K562 (cell line): ENCODE measurements around the gene OOSP3. TPM values are rescaled to one million over a fixed set of nuclear protein-coding genes. Genes with fewer than 3 reads are reported as not detected.

ENCODE experiments used
- EP400 ChIP-seq: fragments of 450-650 bp; IDR thresholded peaks from 2 replicates; pipeline ENCODE4 v1.6.1; 2017; ENCODE audit warnings: antibody characterized with exemption, mild to moderate bottlenecking, moderate library complexity
- MIER1 ChIP-seq: fragments of 450-650 bp; IDR thresholded peaks from 2 replicates; pipeline ENCODE4 v1.6.1; 2016; ENCODE audit warnings: antibody characterized with exemption, mild to moderate bottlenecking, low read depth
- TEAD2 ChIP-seq: fragments of 450-650 bp; IDR thresholded peaks from 2 replicates; pipeline ENCODE4 v1.6.1; 2016; ENCODE audit warnings: missing genetic modification characterization, control low read depth, missing compliant biosample characterization
- polyA plus RNA-seq, 8 experiments: library from polyadenylated mRNA; depleted of rRNA in 4 of 8; stranded (reverse) in 5 of 8; unstranded in 3 of 8; fragments of >200 nt; fragmentation: Nextera tagmentation in 2 of 8; fragmentation: Illumina TruSeq in 1 of 8; extraction: Ambion mirVana in 2 of 8; extraction: Trizol in 1 of 8; gene quantifications; 2 replicates each; pipeline versions ENCODE4 v1.2.1 to v1.2.3, GENCODE V29; 2011 to 2014; ENCODE audit warnings: inconsistent platforms in 1 of 8, missing spikeins in 1 of 8
- total RNA-seq, 7 experiments: library from RNA; depleted of rRNA in 6 of 7; stranded (reverse); fragments of >200 nt in 6 of 7; fragmentation: Illumina TruSeq in 2 of 7; extraction: Trizol in 2 of 7; gene quantifications; 2 replicates each; pipeline versions ENCODE4 v1.2.1 to v1.2.3, GENCODE V29; 2011 to 2021; ENCODE audit warnings: low replicate concordance in 1 of 7
- TF ChIP-seq, protein P1 (sequence below), 2 experiments: fragments of 450-650 bp; IDR thresholded peaks; 2 replicates each; pipeline ENCODE4 v1.6.1; 2016; ENCODE audit warnings: mild to moderate bottlenecking in 2 of 2, borderline replicate concordance in 1 of 2, low read depth in 1 of 2, moderate library complexity in 1 of 2
- TF ChIP-seq, protein P2 (sequence below): fragments of 450-650 bp; IDR thresholded peaks from one replicate; pipeline ENCODE4 v1.6.1; 2018; ENCODE audit warnings: mild to moderate bottlenecking, moderate library complexity; ENCODE audit not compliant: partially characterized antibody

OOSP3 gene
- total and polyA plus RNA-seq, 9 of the 15 experiments (the other 6 are each of a cell fraction or from before 2014, with no cell fraction given): 0.09 to 0.32 (median 0.15) TPM; not detected in 6

DNA sequence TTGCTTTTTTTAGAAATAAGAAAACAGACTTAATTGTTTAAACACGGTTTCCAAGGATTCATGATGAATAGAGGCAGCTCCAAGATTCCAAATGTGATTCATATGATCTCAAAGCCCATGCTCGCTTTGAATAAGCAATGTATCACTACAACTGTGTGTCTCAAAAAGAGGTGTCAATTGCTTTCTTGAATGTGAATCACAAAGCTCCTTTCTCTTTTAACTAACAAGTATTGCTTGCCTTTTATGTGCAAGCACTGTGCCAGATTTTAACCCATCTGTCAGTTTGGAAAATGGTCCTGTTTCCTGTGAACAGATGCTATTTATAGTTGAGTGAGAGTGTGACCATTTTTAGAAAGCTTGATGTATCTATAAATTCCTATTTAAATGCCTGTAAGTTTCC is 66.1 kb downstream of the OOSP3 start (continued):
- TF ChIP-seq, protein P1, sequence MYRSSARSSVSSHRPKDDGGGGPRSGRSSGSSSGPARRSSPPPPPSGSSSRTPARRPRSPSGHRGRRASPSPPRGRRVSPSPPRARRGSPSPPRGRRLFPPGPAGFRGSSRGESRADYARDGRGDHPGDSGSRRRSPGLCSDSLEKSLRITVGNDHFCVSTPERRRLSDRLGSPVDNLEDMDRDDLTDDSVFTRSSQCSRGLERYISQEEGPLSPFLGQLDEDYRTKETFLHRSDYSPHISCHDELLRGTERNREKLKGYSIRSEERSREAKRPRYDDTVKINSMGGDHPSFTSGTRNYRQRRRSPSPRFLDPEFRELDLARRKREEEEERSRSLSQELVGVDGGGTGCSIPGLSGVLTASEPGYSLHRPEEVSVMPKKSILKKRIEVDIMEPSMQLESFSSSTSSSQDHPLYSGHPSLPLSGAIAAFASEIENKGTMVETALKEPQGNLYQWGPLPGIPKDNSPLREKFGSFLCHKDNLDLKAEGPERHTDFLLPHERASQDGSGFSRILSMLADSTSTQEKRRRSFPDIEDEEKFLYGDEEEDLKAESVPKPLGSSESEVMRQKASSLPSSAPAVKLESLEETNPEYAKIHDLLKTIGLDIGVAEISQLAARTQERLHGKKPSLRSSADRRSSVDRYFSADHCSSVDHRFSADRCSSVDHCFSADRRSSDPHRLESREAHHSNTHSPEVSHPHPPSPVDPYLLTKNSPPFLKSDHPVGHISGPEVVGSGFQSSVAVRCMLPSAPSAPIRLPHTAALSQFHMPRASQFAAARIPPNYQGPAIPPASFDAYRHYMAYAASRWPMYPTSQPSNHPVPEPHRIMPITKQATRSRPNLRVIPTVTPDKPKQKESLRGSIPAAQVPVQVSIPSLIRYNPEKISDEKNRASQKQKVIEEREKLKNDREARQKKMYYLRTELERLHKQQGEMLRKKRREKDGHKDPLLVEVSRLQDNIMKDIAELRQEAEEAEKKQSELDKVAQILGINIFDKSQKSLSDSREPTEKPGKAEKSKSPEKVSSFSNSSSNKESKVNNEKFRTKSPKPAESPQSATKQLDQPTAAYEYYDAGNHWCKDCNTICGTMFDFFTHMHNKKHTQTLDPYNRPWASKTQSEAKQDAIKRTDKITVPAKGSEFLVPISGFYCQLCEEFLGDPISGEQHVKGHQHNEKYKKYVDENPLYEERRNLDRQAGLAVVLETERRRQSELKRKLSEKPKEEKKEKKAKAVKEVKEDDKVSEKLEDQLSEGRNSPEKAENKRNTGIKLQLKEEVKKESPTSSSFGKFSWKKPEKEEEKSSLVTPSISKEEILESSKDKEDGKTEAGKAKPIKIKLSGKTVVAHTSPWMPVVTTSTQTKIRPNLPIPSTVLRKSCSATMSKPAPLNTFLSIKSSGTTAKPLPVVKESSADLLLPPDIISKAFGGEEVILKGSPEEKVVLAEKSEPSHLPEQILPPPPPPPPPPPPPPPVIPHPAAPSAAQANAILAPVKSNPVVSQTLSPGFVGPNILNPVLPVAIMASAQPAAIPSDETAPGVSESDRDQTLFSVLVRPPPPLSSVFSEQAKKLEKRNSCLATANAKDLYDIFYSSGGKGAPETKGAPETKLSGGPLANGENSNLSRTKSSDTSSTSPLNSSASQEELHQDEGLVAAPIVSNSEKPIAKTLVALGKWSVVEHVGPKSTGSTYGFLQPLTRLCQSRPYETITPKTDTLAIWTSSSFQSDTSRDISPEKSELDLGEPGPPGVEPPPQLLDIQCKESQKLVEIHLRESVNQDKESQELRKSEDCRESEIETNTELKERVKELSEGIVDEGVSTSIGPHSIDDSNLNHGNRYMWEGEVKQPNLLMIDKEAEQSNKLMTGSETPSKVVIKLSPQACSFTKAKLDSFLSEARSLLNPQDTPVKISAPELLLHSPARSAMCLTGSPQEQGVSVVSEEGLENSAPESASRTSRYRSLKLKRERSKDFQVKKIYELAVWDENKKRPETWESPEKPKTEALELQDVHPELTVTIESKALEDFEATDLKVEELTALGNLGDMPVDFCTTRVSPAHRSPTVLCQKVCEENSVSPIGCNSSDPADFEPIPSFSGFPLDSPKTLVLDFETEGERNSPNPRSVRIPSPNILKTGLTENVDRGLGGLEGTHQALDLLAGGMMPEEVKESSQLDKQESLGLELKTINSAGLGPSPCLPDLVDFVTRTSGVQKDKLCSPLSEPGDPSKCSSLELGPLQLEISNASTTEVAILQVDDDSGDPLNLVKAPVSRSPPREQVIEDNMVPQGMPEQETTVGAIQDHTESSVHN (IDR thresholded peaks at IDR 0.05; ENCODE audit: borderline replicate concordance in 1 of 2, low read depth in 1 of 2): no peak
- TF ChIP-seq TEAD2 (tag) (no peak), EP400 (no peak), MIER1 (no peak)
- TF ChIP-seq, protein P2, sequence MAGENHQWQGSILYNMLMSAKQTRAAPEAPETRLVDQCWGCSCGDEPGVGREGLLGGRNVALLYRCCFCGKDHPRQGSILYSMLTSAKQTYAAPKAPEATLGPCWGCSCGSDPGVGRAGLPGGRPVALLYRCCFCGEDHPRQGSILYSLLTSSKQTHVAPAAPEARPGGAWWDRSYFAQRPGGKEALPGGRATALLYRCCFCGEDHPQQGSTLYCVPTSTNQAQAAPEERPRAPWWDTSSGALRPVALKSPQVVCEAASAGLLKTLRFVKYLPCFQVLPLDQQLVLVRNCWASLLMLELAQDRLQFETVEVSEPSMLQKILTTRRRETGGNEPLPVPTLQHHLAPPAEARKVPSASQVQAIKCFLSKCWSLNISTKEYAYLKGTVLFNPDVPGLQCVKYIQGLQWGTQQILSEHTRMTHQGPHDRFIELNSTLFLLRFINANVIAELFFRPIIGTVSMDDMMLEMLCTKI: no peak
- TF ChIP-seq, all 486 proteins: peak for 0

Other genes with a start within 250 kb of the OOSP3 start
Only the 7 nearest of the 12 such genes appear.
- gene STX3, start 123.4 kb upstream of the OOSP3 start, total RNA-seq (2014; rRNA removed): 46.2 and 48.2 TPM in 2 replicates
- 60.5 and 67.7 TPM in 2 replicates for gene STX3, start 123.4 kb upstream of the OOSP3 start, total RNA-seq (2014; rRNA removed; fragmentation: Illumina TruSeq; extraction: Trizol)
- 91.6 and 94.0 TPM in 2 replicates for gene STX3, start 123.4 kb upstream of the OOSP3 start, total RNA-seq (2015; rRNA removed; fragmentation: Illumina TruSeq; extraction: Trizol)
- 37.1 and 37.5 TPM in 2 replicates for gene STX3, start 123.4 kb upstream of the OOSP3 start, total RNA-seq (2021)
- 56.0 and 75.4 TPM in 2 replicates for gene STX3, start 123.4 kb upstream of the OOSP3 start, polyA plus RNA-seq (2011; rRNA removed)
- gene STX3, start 123.4 kb upstream of the OOSP3 start, polyA plus RNA-seq (2014; fragmentation: Illumina TruSeq; extraction: Trizol): 52.1 and 54.2 TPM in 2 replicates
- gene STX3, start 123.4 kb upstream of the OOSP3 start, polyA plus RNA-seq (2014; fragmentation: Nextera tagmentation; extraction: Ambion mirVana): 10 to 100 TPM; 12.0 to 14.4 TPM
- 48.7 and 52.2 TPM in 2 replicates for gene STX3, start 123.4 kb upstream of the OOSP3 start, polyA plus RNA-seq (2014; rRNA removed)
- gene MRPL16, start 68.0 kb upstream of the OOSP3 start, total RNA-seq (2014; rRNA removed): 166 and 202 TPM in 2 replicates
- 157 and 158 TPM in 2 replicates for gene MRPL16, start 68.0 kb upstream of the OOSP3 start, total RNA-seq (2014; rRNA removed; fragmentation: Illumina TruSeq; extraction: Trizol)
- gene MRPL16, start 68.0 kb upstream of the OOSP3 start, total RNA-seq (2015; rRNA removed; fragmentation: Illumina TruSeq; extraction: Trizol): 139 and 146 TPM in 2 replicates
- 157 and 168 TPM in 2 replicates for gene MRPL16, start 68.0 kb upstream of the OOSP3 start, total RNA-seq (2021)
- 106 and 172 TPM in 2 replicates for gene MRPL16, start 68.0 kb upstream of the OOSP3 start, polyA plus RNA-seq (2011; rRNA removed)
- 209 and 212 TPM in 2 replicates for gene MRPL16, start 68.0 kb upstream of the OOSP3 start, polyA plus RNA-seq (2014; fragmentation: Illumina TruSeq; extraction: Trizol)
- 10 to 100 TPM; 63.3 to 99.3 TPM for gene MRPL16, start 68.0 kb upstream of the OOSP3 start, polyA plus RNA-seq (2014; fragmentation: Nextera tagmentation; extraction: Ambion mirVana)
- gene MRPL16, start 68.0 kb upstream of the OOSP3 start, polyA plus RNA-seq (2014; rRNA removed): 191 and 196 TPM in 2 replicates
- 0.23 and 0.37 TPM in 2 replicates for gene CBLIF, start 33.3 kb upstream of the OOSP3 start, total RNA-seq (2014; rRNA removed)
- gene CBLIF, start 33.3 kb upstream of the OOSP3 start, total RNA-seq (2014; rRNA removed; fragmentation: Illumina TruSeq; extraction: Trizol): 0.45 and 0.58 TPM in 2 replicates
- 0.40 and 0.53 TPM in 2 replicates for gene CBLIF, start 33.3 kb upstream of the OOSP3 start, total RNA-seq (2015; rRNA removed; fragmentation: Illumina TruSeq; extraction: Trizol)
- 0.62 and 0.72 TPM in 2 replicates for gene CBLIF, start 33.3 kb upstream of the OOSP3 start, total RNA-seq (2021)
- 0.07 and 0.11 TPM in 2 replicates for gene CBLIF, start 33.3 kb upstream of the OOSP3 start, polyA plus RNA-seq (2011; rRNA removed)
- 0.58 and 0.76 TPM in 2 replicates for gene CBLIF, start 33.3 kb upstream of the OOSP3 start, polyA plus RNA-seq (2014; fragmentation: Illumina TruSeq; extraction: Trizol)
- under 1 TPM; 0.39 to 0.83 TPM for gene CBLIF, start 33.3 kb upstream of the OOSP3 start, polyA plus RNA-seq (2014; fragmentation: Nextera tagmentation; extraction: Ambion mirVana)
- gene CBLIF, start 33.3 kb upstream of the OOSP3 start, polyA plus RNA-seq (2014; rRNA removed): 0.49 and 0.54 TPM in 2 replicates
- 3.8 TPM in 2 replicates for gene TCN1, start 12.3 kb upstream of the OOSP3 start, total RNA-seq (2014; rRNA removed)
- gene TCN1, start 12.3 kb upstream of the OOSP3 start, total RNA-seq (2014; rRNA removed; fragmentation: Illumina TruSeq; extraction: Trizol): 7.1 and 8.0 TPM in 2 replicates
- 17.9 and 18.8 TPM in 2 replicates for gene TCN1, start 12.3 kb upstream of the OOSP3 start, total RNA-seq (2015; rRNA removed; fragmentation: Illumina TruSeq; extraction: Trizol)
- gene TCN1, start 12.3 kb upstream of the OOSP3 start, total RNA-seq (2021): 4.6 and 6.6 TPM in 2 replicates
- gene TCN1, start 12.3 kb upstream of the OOSP3 start, polyA plus RNA-seq (2011; rRNA removed): 0.63 and 1.4 TPM in 2 replicates
- 9.5 and 10.4 TPM in 2 replicates for gene TCN1, start 12.3 kb upstream of the OOSP3 start, polyA plus RNA-seq (2014; fragmentation: Illumina TruSeq; extraction: Trizol)
- gene TCN1, start 12.3 kb upstream of the OOSP3 start, polyA plus RNA-seq (2014; fragmentation: Nextera tagmentation; extraction: Ambion mirVana): 10 to 100 TPM; 19.0 to 25.9 TPM
- 4.8 and 5.1 TPM in 2 replicates for gene TCN1, start 12.3 kb upstream of the OOSP3 start, polyA plus RNA-seq (2014; rRNA removed)
- 0.36 TPM in 1 of 2 replicates, not detected in the other for gene OOSP1, start 59.6 kb downstream of the OOSP3 start, total RNA-seq (2014; rRNA removed)
- gene OOSP1, start 59.6 kb downstream of the OOSP3 start, total RNA-seq (2014; rRNA removed; fragmentation: Illumina TruSeq; extraction: Trizol): 0.89 and 1.1 TPM in 2 replicates
- 0.30 and 0.58 TPM in 2 replicates for gene OOSP1, start 59.6 kb downstream of the OOSP3 start, total RNA-seq (2015; rRNA removed; fragmentation: Illumina TruSeq; extraction: Trizol)
- 0.31 and 0.62 TPM in 2 replicates for gene OOSP1, start 59.6 kb downstream of the OOSP3 start, total RNA-seq (2021)
- gene OOSP1, start 59.6 kb downstream of the OOSP3 start, polyA plus RNA-seq (2011; rRNA removed): 0.14 and 0.20 TPM in 2 replicates
- 0.30 and 0.61 TPM in 2 replicates for gene OOSP1, start 59.6 kb downstream of the OOSP3 start, polyA plus RNA-seq (2014; fragmentation: Illumina TruSeq; extraction: Trizol)
- gene OOSP1, start 59.6 kb downstream of the OOSP3 start, polyA plus RNA-seq (2014; fragmentation: Nextera tagmentation; extraction: Ambion mirVana): 1 to 10 TPM; 2.4 to 3.0 TPM
- 0.56 and 2.3 TPM in 2 replicates for gene OOSP1, start 59.6 kb downstream of the OOSP3 start, polyA plus RNA-seq (2014; rRNA removed)
- gene OOSP4A, start 85.3 kb downstream of the OOSP3 start, total RNA-seq (2014; rRNA removed): 0.49 TPM in 1 of 2 replicates, not detected in the other
- 0.40 and 1.0 TPM in 2 replicates for gene OOSP4A, start 85.3 kb downstream of the OOSP3 start, total RNA-seq (2014; rRNA removed; fragmentation: Illumina TruSeq; extraction: Trizol)
- gene OOSP4A, start 85.3 kb downstream of the OOSP3 start, total RNA-seq (2015; rRNA removed; fragmentation: Illumina TruSeq; extraction: Trizol): 0.34 and 0.69 TPM in 2 replicates
- gene OOSP4A, start 85.3 kb downstream of the OOSP3 start, total RNA-seq (2021): 0.40 and 0.65 TPM in 2 replicates
- gene OOSP4A, start 85.3 kb downstream of the OOSP3 start, polyA plus RNA-seq (2011; rRNA removed): 0.20 TPM in 1 of 2 replicates, not detected in the other
- 0.74 TPM in 1 of 2 replicates, not detected in the other for gene OOSP4A, start 85.3 kb downstream of the OOSP3 start, polyA plus RNA-seq (2014; fragmentation: Illumina TruSeq; extraction: Trizol)
- 1 to 10 TPM; 2.0 to 2.4 TPM for gene OOSP4A, start 85.3 kb downstream of the OOSP3 start, polyA plus RNA-seq (2014; fragmentation: Nextera tagmentation; extraction: Ambion mirVana)
- gene OOSP4A, start 85.3 kb downstream of the OOSP3 start, polyA plus RNA-seq (2014; rRNA removed): 0.39 and 0.91 TPM in 2 replicates
- gene OOSP4B, start 138.4 kb downstream of the OOSP3 start, total RNA-seq (2014; rRNA removed): not detected in 2 replicates
- gene OOSP4B, start 138.4 kb downstream of the OOSP3 start, total RNA-seq (2014; rRNA removed; fragmentation: Illumina TruSeq; extraction: Trizol): 0.15 TPM in 1 of 2 replicates, not detected in the other
- 0.19 and 0.43 TPM in 2 replicates for gene OOSP4B, start 138.4 kb downstream of the OOSP3 start, total RNA-seq (2015; rRNA removed; fragmentation: Illumina TruSeq; extraction: Trizol)
- not detected in 2 replicates for gene OOSP4B, start 138.4 kb downstream of the OOSP3 start, total RNA-seq (2021)
- not detected in 2 replicates for gene OOSP4B, start 138.4 kb downstream of the OOSP3 start, polyA plus RNA-seq (2011; rRNA removed)
- gene OOSP4B, start 138.4 kb downstream of the OOSP3 start, polyA plus RNA-seq (2014; fragmentation: Illumina TruSeq; extraction: Trizol): 0.15 TPM in 1 of 2 replicates, not detected in the other
- under 1 TPM in 1 of 2 experiments, not detected in 1; 0.10 TPM for gene OOSP4B, start 138.4 kb downstream of the OOSP3 start, polyA plus RNA-seq (2014; fragmentation: Nextera tagmentation; extraction: Ambion mirVana)
- not detected in 2 replicates for gene OOSP4B, start 138.4 kb downstream of the OOSP3 start, polyA plus RNA-seq (2014; rRNA removed)